ENCODE results near the gene AMOT. TPM values are rescaled to one million over a fixed set of nuclear protein-coding genes. Genes with fewer than 3 reads are reported as not detected.

AMOT gene
- polyA plus RNA-seq, 1 donor (not counting 4 experiments of a cell fraction or from before 2014, with no cell fraction given): 0.21 TPM

GRCh38 chrX:112802541-112802940 lies 38.1 kb downstream of the AMOT start:
- Histone ChIP-seq H3K4me3 (ENCODE audit: control insufficient read depth in 2 of 3, extremely low read depth in 1 of 3, insufficient read depth in 2 of 3, low read depth in 1 of 3, low read length in 3 of 3) (no peak overlapping the region), H4K20me1 (ENCODE audit: control insufficient read depth, extremely low read depth, insufficient read depth, low read length) (no peaks in the 10 kb centered on the region), H2AFZ (ENCODE audit: control insufficient read depth, low read length) (no peak overlapping the region), H3K36me3 (ENCODE audit: control insufficient read depth in 2 of 2, extremely low read depth in 1 of 2, insufficient read depth in 2 of 2, low read length in 2 of 2) (no peaks in the 10 kb centered on the region), H3K9me3 (ENCODE audit: control insufficient read depth, low read depth, low read length) (no peaks in the 10 kb centered on the region), H3K79me2 (ENCODE audit: control insufficient read depth, insufficient read depth, low read length) (no peaks in the 10 kb centered on the region), H3K4me2 (ENCODE audit: control insufficient read depth, extremely low read depth, insufficient read depth, low read depth, low read length) (no peak overlapping the region), H3K4me1 (ENCODE audit: control insufficient read depth, extremely low read depth, insufficient read depth, low read length) (no peaks in the 10 kb centered on the region), H3K27ac (ENCODE audit: control insufficient read depth, insufficient read depth, low read length) (no peak overlapping the region), H3K9ac (ENCODE audit: control insufficient read depth, extremely low read depth, insufficient read depth, low read length) (no peak overlapping the region), H3K9me1 (ENCODE audit: control insufficient read depth, extremely low read depth, insufficient read depth, low read length) (no peaks in the 10 kb centered on the region), H3K27me3 (ENCODE audit: control insufficient read depth, extremely low read depth, insufficient read depth, low read length) (no peaks in the 10 kb centered on the region)
- FAIRE-seq (no peak), DNase-seq (ENCODE audit: low read depth, low spot score) (no peak)
- dilution Hi-C loops (cut with MboI; ENCODE audit: extremely low pct_ligation_motif_present, low sequenced_read_pairs): no loop called here
- TF ChIP-seq CTCF (optimal IDR thresholded peaks at IDR 0.05 in 1 of 3, IDR thresholded peaks at IDR 0.05 in 1 of 3, conservative IDR thresholded peaks at IDR 0.05 in 1 of 3; ENCODE audit: extremely low read depth in 1 of 3, insufficient read depth in 2 of 3, low read length in 3 of 3) (no peak), EZH2 (IDR thresholded peaks at IDR 0.05; ENCODE audit: low read length) (no peak)

GRCh38 chrX:112800971-112801775 lies 39.5 kb downstream of the AMOT start:
- Histone ChIP-seq H3K27me3 (ENCODE audit: control insufficient read depth, extremely low read depth, insufficient read depth, low read length) (no peaks in the 10 kb centered on the region), H4K20me1 (ENCODE audit: control insufficient read depth, extremely low read depth, insufficient read depth, low read length) (no peaks in the 10 kb centered on the region), H3K79me2 (ENCODE audit: control insufficient read depth, insufficient read depth, low read length) (no peaks in the 10 kb centered on the region), H3K9ac (ENCODE audit: control insufficient read depth, extremely low read depth, insufficient read depth, low read length) (no peak overlapping the region), H2AFZ (ENCODE audit: control insufficient read depth, low read length) (no peak overlapping the region), H3K36me3 (ENCODE audit: control insufficient read depth in 2 of 2, extremely low read depth in 1 of 2, insufficient read depth in 2 of 2, low read length in 2 of 2) (no peaks in the 10 kb centered on the region), H3K27ac (ENCODE audit: control insufficient read depth, insufficient read depth, low read length) (no peak overlapping the region), H3K4me2 (ENCODE audit: control insufficient read depth, extremely low read depth, insufficient read depth, low read depth, low read length) (no peak overlapping the region), H3K9me1 (ENCODE audit: control insufficient read depth, extremely low read depth, insufficient read depth, low read length) (no peaks in the 10 kb centered on the region), H3K9me3 (ENCODE audit: control insufficient read depth, low read depth, low read length) (no peaks in the 10 kb centered on the region), H3K4me3 (ENCODE audit: control insufficient read depth in 2 of 3, extremely low read depth in 1 of 3, insufficient read depth in 2 of 3, low read depth in 1 of 3, low read length in 3 of 3) (no peak overlapping the region), H3K4me1 (ENCODE audit: control insufficient read depth, extremely low read depth, insufficient read depth, low read length) (no peaks in the 10 kb centered on the region)
- dilution Hi-C loops (cut with MboI; ENCODE audit: extremely low pct_ligation_motif_present, low sequenced_read_pairs): no loop called here
- FAIRE-seq (no peak), DNase-seq (ENCODE audit: low read depth, low spot score) (no peak)
- no peak for TF ChIP-seq EZH2 (IDR thresholded peaks at IDR 0.05; ENCODE audit: low read length)
- TF ChIP-seq CTCF (optimal IDR thresholded peaks at IDR 0.05 in 1 of 3, IDR thresholded peaks at IDR 0.05 in 1 of 3, conservative IDR thresholded peaks at IDR 0.05 in 1 of 3; ENCODE audit: extremely low read depth in 1 of 3, insufficient read depth in 2 of 3, low read length in 3 of 3): no peak

Measured in keratinocyte (primary cell).